ENCODE results near the gene ZDHHC3.

The ZDHHC3 gene

DNA sequence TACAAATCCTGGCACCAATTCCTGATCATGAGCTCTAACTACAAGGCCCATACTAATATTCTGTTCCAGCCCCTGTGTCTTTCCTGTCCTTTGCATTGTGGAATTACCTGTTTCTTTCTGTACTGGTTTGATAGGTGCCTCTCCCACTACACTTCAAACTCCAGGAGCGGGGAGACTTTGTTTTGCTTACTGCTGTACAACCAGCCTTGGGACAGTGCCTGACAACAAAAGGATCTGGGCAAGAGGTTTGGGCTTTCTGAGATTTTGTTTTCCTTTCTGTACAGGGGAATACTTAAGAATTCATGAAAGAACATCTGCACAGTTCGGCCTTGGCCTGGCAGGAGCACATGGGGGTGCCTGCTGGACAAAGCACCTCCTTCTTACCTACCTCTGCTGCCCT lies 45.1 kb downstream of the ZDHHC3 start:
- in situ Hi-C loops (cut with MboI; ENCODE audit: low sequenced_read_pairs) = no loop called here

DNA sequence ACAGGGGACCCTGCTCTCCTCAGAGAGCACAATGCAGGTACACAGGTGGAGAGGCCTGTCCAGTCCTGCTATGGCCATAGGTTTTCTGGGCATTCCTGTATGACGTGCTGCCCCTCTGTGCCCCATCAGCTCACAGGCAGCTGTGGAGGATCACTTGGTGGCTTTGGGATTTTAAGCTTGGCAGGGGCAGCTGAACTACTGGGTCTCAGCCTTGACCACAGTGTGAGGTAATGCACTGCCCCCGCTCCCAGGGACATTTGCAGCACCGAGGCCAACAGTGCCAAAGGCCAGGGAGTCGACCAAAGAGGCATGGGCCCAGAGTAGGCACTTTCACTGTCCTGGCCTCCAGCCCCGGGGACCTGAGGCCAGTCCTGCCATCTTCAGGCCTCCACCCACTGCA lies 46.2 kb downstream of the ZDHHC3 start:
- in situ Hi-C loops (cut with MboI; ENCODE audit: low sequenced_read_pairs) = no loop called here

DNA sequence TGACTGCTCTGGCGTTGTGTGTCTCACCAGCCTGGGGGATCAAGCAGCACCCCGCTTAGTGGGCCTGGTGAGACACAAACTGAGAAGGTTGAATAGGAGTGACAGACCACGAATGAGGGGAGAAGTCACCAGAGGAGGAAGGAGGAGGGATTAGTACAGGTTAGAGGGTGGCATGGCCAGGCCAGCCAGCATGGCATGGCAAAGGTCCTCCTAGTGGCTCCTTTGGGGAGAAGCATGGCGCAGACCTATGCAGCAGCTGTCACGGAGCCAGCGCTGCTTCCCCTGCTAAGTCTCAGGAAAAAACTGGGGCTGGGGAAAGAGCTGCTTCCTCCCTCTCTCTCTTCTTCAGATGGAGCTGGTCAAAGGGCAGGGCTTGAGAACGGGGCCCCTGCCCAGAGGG lies 48.6 kb downstream of the ZDHHC3 start:
- in situ Hi-C loops (cut with MboI; ENCODE audit: low sequenced_read_pairs) = no loop called here

DNA sequence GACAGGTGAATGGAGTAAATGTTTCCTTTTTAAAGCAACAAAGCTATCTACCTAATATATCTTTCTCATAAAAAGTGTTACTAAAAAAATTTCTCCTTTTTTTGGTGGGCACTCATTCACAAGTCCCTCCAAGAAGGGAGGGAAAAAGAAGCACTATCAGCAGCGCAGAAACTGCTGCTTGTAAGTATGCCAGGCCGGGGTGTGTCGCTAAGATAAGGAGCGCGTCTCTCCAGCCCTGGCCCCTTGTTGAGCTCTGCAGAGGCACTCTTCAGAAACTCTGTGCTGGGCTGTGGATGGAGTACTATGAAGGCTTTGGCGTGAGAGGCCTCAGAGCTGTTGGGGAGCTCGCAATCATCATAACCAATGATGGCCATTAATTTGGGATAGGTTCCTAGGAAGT lies 49.1 kb downstream of the ZDHHC3 start:
- in situ Hi-C loops (cut with MboI; ENCODE audit: low sequenced_read_pairs) = no loop called here

DNA sequence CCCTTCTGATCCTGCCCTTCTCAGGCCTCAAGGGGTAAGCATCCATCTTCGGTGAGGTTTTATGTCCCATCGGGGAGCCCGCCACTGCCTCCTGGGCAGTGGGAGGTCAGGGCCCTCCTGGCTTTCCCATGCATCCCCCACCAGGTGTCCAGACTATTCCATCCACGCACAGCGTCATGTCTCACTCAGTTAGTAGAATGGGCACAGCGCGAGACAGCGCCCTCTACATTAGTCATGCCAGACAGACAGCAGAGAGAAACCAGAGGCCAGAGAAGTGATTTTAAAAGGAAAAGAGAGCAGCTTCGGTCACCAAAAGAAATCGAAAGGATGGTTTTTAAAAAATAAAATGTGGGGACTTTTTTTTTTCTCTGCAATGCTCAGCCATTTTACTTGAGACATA lies 49.8 kb downstream of the ZDHHC3 start:
- in situ Hi-C loops (cut with MboI; ENCODE audit: low sequenced_read_pairs) = no loop called here

DNA sequence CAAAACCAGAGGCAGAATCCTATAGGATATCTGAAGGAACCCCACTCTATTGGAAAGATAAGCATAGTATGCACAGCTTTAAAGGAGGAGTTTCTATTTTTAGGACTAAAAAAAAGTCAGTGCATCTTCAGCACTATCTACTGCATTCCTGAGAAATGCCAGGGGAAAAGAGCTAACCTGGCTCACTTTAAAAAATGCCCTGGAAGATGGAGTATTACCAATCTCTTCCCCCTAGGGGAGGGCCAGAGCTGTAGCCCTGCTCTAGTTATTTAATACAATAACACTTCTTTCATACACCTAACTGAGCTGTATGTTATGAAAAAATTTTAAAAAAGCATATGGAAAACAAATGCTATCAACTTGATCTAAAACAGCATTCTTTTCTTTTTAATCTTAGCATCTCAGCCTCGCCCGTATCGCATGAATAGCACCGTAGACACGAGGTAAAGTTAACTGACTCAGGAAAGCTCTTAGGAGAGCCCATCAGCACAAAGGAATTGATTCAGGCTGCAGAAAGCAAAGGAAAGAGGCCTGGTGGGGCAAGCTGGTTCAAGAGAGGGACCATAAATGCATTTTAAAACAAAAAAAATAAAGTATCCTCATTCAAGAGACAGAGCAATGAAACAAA lies 51.4 kb downstream of the ZDHHC3 start:
- in situ Hi-C loops (cut with MboI; ENCODE audit: low sequenced_read_pairs) = no loop called here

DNA sequence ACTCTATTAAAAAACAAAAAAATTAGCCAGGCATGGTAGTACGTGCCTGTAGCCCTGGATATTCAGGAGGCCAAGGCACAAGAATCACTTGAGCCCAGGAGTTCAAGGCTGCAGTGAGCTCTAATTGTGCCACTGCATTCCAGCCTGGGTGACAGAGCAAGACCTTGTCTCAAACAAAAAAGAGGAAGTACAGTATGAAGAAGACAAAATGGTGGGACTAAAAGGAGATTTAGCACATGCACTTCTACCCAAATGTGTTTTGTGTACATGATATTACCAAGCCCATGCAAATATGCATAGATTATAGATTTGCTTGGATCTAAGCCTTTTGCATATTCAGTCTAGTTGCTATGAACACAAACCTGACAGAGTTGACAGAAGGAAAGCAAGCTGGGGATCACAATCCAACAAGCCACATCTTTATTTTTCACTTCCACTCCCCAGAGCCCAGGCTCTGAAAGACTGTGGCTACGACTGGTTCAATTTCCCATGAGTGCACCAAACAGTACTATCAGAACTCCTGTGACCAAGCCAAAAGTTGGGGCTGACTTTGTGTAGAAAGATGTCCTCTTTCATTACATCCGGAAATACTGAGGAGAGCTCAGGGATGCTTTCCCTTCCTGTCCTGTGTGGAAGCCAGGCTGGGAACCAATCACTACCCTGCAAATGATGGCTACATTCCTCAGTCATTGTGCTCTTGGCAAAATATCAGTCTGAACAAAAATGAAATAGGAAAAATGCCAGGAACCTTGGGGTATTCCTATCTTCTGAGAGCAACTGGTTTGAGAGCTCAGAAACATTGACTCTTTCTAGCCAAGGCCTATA lies 52.1 kb downstream of the ZDHHC3 start:
- in situ Hi-C loops (cut with MboI; ENCODE audit: low sequenced_read_pairs) = no loop called here

DNA sequence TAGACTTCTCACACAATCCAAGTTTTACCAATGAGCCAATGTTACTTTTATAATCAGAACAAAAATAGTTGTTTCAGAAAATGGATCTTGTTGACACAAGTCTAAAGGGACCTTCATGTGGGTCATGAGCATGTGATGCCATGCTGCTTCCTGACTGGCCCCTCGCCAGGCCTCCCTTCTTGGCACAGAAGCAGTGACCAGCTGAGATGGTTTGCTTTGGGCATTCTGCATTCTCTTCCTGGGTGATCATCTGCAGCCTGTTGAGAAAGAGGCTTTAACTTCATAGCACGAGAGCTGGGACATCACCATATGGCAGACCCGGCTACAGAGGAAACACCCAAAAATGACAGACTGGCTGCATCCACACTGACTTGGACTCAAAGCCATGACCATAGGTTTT lies 55.9 kb downstream of the ZDHHC3 start:
- in situ Hi-C loops (cut with MboI; ENCODE audit: low sequenced_read_pairs) = no loop called here

DNA sequence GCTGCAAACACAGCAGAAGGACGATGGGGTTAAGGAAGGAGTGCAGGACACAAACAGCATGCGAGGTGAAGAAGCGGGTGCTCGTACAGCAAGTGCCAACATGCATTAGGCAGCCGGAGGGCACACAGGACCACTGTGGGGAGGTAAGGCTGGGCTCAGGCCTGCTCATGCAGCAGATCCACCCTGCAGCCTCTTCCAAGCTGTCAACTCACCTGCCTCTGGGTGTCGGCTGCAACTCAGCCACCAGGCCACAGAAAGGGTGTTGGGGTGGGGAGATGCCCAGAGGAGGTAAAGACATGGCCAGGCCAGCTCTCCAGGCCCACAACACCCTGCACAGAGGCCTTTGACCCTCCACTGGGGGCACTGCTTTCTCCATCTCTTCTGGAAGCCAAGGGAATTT lies 57.4 kb downstream of the ZDHHC3 start:
- in situ Hi-C loops (cut with MboI; ENCODE audit: low sequenced_read_pairs) = no loop called here

DNA sequence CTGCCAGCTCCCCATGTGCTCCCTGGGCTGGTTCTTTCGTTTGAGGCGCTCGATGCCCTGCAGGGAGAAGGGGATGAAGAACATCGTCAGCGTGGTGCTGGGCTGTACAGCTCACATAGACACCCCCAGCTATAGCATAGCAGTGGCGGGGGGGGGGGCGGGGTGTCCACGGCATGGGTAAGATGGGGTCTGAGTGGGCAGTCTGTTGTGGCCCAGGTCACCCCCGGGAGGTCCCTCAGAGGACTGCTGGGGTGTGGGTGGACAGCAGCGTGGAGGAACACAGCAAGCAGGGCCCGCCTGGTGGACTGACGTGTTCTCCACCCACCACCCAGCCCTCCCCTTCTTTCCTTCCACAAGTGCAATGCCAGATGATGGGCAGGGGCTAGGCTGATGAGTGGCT lies 57.9 kb downstream of the ZDHHC3 start:
- in situ Hi-C loops (cut with MboI; ENCODE audit: low sequenced_read_pairs) = no loop called here

DNA sequence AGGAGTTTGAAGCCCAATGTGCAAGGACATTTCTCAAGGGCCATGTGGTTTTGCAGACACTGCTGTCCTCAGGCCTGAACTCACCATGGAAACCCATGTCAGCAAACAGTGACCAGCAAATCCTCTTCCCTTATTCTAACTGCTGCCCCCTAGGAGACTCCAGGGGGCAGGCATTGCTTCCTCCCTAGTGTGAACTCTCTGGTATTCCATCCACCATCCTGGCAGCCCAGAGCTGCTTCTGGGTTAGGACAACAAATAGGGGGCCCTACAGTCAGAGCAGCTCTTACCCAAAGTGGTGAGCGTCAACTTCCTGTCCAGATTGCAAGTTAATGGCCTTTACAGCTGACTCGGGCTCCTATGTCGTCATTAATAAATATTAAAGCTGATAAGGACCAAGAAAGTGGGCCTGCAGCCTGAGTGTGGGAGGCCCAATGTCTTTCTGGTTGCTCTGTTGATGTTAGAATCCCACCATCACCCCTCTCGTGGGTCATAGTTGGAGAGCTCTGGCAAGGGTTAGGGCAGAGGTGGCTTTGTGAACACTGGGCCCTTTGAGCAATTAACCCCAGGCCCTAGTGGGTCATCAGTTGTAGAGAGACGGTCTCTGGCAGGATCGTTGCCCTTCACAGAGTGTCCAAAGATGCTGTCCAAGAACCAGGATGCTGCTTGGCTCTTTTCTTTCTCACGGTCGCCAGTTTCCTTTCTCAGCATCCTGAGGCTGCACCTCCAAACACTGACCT lies 60.1 kb downstream of the ZDHHC3 start:
- in situ Hi-C loops (cut with MboI; ENCODE audit: low sequenced_read_pairs) = no loop called here

DNA sequence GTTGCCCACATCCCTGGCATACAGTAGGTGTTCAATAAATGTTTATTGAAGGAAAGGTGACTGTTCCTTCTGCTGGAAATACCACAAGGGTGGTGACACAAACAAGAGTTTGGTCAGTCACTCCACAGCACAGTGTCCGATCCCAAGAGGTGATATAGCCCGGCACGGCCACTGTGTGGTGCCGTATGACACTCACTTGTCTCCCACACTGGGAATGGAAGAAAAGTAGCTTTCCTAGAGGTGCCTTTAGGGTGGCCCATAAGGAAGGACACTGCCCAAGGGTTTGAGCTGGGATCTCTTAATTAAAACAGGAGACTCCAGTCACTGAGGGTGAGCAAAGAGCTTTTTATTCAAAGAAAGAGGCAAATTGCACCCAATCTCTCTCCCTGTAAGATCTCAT lies 61.0 kb downstream of the ZDHHC3 start:
- in situ Hi-C loops (cut with MboI; ENCODE audit: low sequenced_read_pairs) = no loop called here

DNA sequence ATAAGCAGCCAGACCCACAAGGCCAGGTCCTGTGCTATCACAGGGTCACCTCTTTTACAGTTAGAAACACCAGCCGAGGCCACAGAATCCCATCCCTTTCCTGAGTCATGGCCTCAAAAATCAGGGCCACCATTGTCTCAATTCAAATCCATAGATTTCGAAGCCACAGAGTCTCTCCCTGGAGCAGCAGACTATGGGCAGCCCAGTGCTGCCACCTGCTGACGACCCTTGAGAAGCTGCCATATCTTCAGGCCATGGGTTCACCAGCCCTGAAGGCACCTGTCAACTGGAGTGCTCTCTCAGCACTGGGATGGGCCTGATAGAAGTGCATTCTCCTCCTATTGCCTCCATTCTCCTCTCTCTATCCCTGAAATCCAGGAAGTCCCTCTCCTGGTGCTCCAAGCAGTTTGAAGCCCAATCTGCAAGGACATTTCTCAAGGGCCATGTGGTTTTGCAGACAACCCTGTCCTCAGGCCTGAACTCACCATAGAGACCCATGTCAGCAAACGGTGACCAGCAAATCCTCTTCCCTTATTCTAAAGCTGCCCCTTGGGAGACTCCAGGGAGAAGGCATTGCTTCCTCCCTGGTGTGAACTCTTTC lies 62.0 kb downstream of the ZDHHC3 start:
- in situ Hi-C loops (cut with MboI; ENCODE audit: low sequenced_read_pairs) = no loop called here

DNA sequence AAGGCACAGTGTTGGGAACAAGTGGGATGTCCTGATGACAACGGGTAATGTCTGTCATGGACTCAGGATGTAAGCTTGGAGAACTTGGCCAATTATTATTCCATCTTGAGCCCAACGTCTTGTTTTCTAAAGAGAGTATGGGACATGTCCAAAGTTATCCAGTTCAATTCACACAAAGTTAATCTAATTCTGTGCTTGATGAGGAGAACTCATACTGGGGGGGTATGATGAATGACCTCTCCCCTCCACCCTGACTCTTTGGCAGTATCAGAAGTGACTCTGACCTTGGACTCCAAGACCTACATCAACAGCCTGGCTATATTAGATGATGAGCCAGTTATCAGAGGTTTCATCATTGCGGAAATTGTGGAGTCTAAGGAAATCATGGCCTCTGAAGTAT lies 65.3 kb downstream of the ZDHHC3 start:
- in situ Hi-C loops (cut with MboI; ENCODE audit: low sequenced_read_pairs) = no loop called here

DNA sequence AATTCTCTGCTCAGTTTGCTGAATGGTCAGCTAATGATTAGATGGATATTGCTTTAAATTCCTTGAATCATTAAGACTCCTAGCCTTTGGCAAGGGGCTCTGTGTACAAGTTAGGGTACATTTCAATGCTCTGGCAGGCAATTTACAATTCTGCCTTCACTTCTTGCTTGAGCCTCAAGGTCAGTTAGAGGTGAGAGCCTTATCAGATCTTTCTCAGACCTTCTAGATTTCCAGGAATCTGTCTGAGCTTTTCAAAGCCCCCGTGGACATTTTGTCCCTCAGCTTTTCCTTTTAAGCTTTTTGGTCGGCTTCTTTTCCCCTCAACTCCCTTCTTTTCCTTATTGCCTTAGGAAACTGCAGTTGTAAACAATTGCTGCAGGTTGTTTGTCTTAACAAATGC lies 66.9 kb downstream of the ZDHHC3 start:
- in situ Hi-C loops (cut with MboI; ENCODE audit: low sequenced_read_pairs) = no loop called here

DNA sequence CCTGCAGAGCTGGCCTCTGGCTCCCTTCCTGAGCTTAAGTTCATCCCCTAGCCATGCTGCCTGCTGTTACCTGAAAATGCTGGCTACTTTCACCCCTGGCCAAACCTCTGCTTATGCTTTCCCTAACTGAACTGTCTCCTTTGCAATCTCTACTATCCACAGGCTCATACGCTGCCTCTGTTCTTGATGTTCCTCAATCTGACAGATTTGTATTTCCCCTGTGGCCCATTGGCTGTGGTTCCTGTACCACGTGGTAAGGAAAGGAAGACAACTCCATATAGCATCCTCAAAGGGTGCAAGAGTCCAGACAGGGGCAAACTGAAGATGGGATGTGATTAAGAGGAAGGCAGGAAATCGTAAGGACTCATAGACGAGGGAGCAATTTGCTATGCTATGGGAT lies 68.4 kb downstream of the ZDHHC3 start:
- in situ Hi-C loops (cut with MboI; ENCODE audit: low sequenced_read_pairs) = no loop called here

DNA sequence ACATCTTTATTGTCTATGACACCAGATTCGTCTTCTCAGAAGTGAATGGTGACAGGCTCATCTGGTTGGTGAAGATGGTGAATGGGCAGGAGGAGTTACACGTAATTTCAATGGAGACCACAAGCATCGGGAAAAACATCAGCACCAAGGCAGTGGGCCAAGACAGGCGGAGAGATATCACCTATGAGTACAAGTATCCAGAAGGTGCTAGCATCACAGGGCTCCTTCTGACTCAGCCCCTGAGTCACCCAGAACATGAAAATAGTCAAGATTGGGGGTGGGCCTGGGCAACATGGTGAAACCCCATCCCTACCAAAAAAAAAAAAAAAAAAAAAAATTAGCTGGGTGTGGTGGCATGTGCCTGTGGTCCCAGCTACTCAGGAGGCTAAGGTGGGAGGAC lies 69.0 kb downstream of the ZDHHC3 start:
- in situ Hi-C loops (cut with MboI; ENCODE audit: low sequenced_read_pairs) = no loop called here

DNA sequence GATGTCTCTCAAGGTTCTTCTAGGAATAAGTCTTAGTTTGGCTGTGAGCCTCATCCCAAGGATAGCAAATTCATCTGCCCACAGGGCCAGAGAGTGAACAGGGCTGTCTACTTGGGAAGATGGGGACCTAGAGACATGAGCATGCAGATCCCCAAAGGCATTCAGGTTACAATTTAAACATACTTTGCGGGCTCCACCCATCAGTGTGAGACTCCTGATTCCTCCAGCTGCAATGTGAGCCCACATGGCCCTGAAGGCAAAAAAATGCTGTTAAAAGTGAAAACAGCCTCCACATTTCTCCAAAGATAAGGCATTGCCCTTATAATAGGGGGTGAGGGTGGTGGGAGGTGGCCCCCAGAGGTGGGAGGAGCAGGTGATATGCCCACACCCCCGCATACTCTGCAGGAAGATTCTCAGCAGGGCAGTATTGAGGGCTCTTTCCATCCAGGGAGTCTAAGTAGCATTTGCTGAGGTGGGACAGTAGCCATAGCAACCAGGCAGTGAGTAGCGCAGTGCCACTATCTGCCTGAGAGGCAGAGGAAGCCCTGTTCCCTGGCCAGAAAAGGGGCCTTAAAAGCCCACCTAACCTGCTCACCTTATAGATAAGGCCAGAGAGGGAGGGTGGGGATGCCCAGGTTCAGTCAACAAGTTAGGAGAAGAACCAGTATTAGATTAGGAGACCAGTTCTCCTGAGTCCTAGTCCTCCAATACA lies 70.4 kb downstream of the ZDHHC3 start:
- in situ Hi-C loops (cut with MboI; ENCODE audit: low sequenced_read_pairs) = no loop called here

DNA sequence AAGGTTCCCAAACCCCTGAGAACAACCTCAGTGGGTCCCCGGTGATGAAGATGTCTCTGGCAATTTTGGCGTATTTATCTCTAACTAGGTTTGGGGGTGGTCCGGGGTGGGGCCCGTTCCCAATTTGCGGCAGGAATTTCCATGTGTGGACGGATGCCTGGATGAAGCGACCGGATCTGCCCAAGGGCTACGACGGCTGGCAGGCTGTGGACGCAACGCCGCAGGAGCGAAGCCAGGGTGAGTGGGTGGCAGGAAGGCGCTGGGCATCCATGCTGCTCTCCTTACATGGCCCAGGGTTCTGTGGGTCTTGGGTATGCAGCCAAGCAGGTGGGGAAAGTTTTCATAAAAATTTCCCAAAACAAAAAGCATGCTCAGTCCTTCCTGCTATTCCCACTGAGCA lies 72.2 kb downstream of the ZDHHC3 start:
- in situ Hi-C loops (cut with MboI; ENCODE audit: low sequenced_read_pairs) = no loop called here

DNA sequence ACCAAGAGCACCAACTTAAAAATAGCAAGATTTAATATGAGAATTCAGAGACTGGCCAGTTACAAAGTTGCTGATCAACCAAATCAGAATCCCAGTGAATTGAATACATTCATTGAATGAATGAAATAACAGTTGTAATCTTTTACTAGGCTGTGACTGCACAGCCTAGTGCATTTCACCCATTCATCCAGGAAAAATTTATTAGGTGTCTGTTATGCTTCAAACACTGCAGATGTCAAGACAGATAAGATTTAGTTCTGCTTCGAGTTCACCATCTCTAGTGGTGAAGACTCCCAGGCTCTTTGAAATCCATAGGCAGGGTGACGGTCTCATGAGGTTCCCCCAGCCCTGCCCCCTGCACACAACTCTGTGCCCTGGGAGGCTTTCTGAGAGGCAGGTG lies 72.7 kb downstream of the ZDHHC3 start:
- in situ Hi-C loops (cut with MboI; ENCODE audit: low sequenced_read_pairs) = no loop called here

DNA sequence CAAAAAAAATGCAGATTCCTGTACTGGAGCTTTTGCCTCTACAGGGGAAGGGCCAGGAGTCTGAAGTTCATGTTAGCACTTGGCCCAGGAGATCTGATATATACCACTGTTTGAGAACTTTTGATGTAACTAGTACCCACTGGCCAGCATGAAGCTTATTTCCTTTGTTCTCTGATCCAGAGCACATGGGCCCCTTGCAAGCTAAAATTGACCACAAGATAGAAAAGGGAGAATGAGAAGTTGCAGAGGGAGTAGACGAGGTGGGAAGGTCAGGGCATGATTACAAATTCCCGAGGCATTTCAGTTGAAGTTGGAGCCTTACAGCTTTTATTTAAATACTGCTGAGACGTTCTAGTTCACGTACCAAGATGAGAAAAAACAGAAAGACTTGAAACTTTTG lies 73.3 kb downstream of the ZDHHC3 start:
- in situ Hi-C loops (cut with MboI; ENCODE audit: low sequenced_read_pairs) = no loop called here
